Spleen (tissue), 11 donors: Measurements from ENCODE around the gene HDX. TPM values are rescaled to one million over a fixed set of nuclear protein-coding genes. Genes with fewer than 3 reads are reported as not detected.

Experiments used
- DNase-seq: peaks from one replicate; pipeline ENCODE4 v3.0.0-alpha.2; 2020
- H3K27ac ChIP-seq, 8 donors: fragments of 200-600 bp; sonication (generic) in 7 of 8; 1 replicate in 4 of 8; 2 replicates in 4 of 8; pipeline versions ENCODE4 v1.5.0 to v1.8.0; 2016 to 2021; ENCODE audit warnings: inconsistent platforms in 4 of 8, mild to moderate bottlenecking in 4 of 8, moderate library complexity in 1 of 8
- H3K27me3 ChIP-seq, 7 donors: fragments of 200-600 bp; sonication (generic) in 6 of 7; replicated peaks in 1 of 7; 1 replicate in 4 of 7; 2 replicates in 3 of 7; pipeline versions ENCODE4 v1.5.0 to v1.8.0; 2016 to 2021; ENCODE audit warnings: inconsistent platforms in 3 of 7, mild to moderate bottlenecking in 1 of 7
- H3K36me3 ChIP-seq, 6 donors: fragments of 200-600 bp; sonication (generic) in 5 of 6; 1 replicate in 4 of 6; 2 replicates in 2 of 6; pipeline versions ENCODE4 v1.5.0 to v1.8.0; 2016 to 2021; ENCODE audit warnings: inconsistent platforms in 2 of 6
- H3K4me1 ChIP-seq, 6 donors: fragments of 200-600 bp; sonication (generic) in 5 of 6; 1 replicate in 3 of 6; 2 replicates in 3 of 6; pipeline versions ENCODE4 v1.5.0 to v1.8.0; 2016 to 2021; ENCODE audit warnings: inconsistent platforms in 3 of 6
- H3K4me3 ChIP-seq, 8 donors: fragments of 200-600 bp; sonication (generic) in 7 of 8; 1 replicate in 4 of 8; 2 replicates in 4 of 8; pipeline versions ENCODE4 v1.5.0 to v1.8.0; 2016 to 2021; ENCODE audit warnings: inconsistent platforms in 4 of 8, mild to moderate bottlenecking in 4 of 8, moderate library complexity in 2 of 8
- H3K9me3 ChIP-seq, 8 donors: fragments of 200-600 bp; sonication (generic) in 7 of 8; 1 replicate in 4 of 8; 2 replicates in 4 of 8; pipeline versions ENCODE4 v1.5.0 to v1.8.0; 2016 to 2021; ENCODE audit warnings: inconsistent platforms in 4 of 8
- CTCF ChIP-seq, 11 experiments: fragments of 200-600 bp in 7 of 11; fragments of 450-650 bp in 4 of 11; sonication (generic) in 4 of 11; IDR thresholded peaks in 8 of 11; conservative IDR thresholded peaks in 3 of 11; 1 replicate in 7 of 11; 2 replicates in 4 of 11; pipeline versions ENCODE4 v1.4.0 to v1.8.0; 2016 to 2021; ENCODE audit warnings: antibody characterized with exemption in 11 of 11, inconsistent platforms in 4 of 11, mild to moderate bottlenecking in 1 of 11
- POLR2A ChIP-seq, 3 donors: fragments of 450-650 bp; IDR thresholded peaks; one replicate each; pipeline ENCODE4 v1.5.1; 2017; ENCODE audit warnings: antibody characterized with exemption in 3 of 3, mild to moderate bottlenecking in 1 of 3
- POLR2AphosphoS5 ChIP-seq, 3 donors: sonication (generic); formaldehyde crosslinking; IDR thresholded peaks; one replicate each; pipeline ENCODE4 v1.5.1; 2017; ENCODE audit warnings: antibody characterized with exemption in 3 of 3
- WGBS, 5 donors: extraction: QIAGEN DNeasy Blood & Tissue Kit in 3 of 5; methylation state at CpG; one replicate each; pipeline versions ENCODE4 v1.1.5 to v1.1.7; 2013 to 2018; 5-methylcytosine and 5-hydroxymethylcytosine counted together
- intact Hi-C: fragments of 100-400 bp; cut with DNase I; formaldehyde crosslinking; loops from one replicate; pipeline ENCODE4 v1.15.0; 2023; ENCODE audit warnings: low total_unique reads
- polyA plus RNA-seq, 3 donors: library from polyadenylated mRNA; stranded (reverse); fragments of 200-250 nt; gene quantifications; one replicate each; pipeline ENCODE4 v1.2.1, GENCODE V29; 2013
- total RNA-seq, 7 donors: library from RNA; depleted of rRNA in 3 of 7; stranded (reverse); fragments of >200 nt in 3 of 7; fragmentation: NEBNext Ultra II Directional in 4 of 7; extraction: Animal tissue kit (Norgen Biotek cat#: 25700) in 4 of 7; gene quantifications; one replicate each; pipeline versions ENCODE4 v1.1.0 to v1.2.1, GENCODE V29; 2016 to 2021
- donor health status: healthy with polysubstance abuse.
- donor health status: DM: no; HTN: no; CAD: no; lungs with moderate emphysema.
- donor health status: DM: no; HTN: no; CAD: no.
- donor health status: Bipolar disorder and iron deficiency.
- donor health status: healthy.
- donor health status: DM: no; HTN: no; CAD: no.
- donor health status: DM: yes; HTN: yes; CAD: no.

The HDX gene
- total and polyA plus RNA-seq, 10 donors: 0.37 to 9.6 (median 5.7) TPM

GRCh38 chrX:84441143-84441542 lies 61.1 kb downstream of the HDX start:
- peaks cover 0 to 8% (median 0%) of the 10 kb centered on the region in 6 donors for H3K36me3 ChIP-seq
- no peak overlapping the region for H3K27ac ChIP-seq
- no peak for TF ChIP-seq POLR2A (IDR thresholded peaks at IDR 0.05)
- no peak for TF ChIP-seq POLR2AphosphoS5 (IDR thresholded peaks at IDR 0.05)
- TF ChIP-seq CTCF (IDR thresholded peaks at IDR 0.05 in 8 of 11, conservative IDR thresholded peaks at IDR 0.05 in 3 of 11): no peak
- intact Hi-C loops: no loop called here
- H3K4me1 ChIP-seq: no peaks in the 10 kb centered on the region
- H3K27me3 ChIP-seq: no peaks in the 10 kb centered on the region
- peaks cover 0 to 25% (median 12%) of the 10 kb centered on the region in 8 donors for H3K9me3 ChIP-seq
- no peak overlapping the region for H3K4me3 ChIP-seq
- 71 to 96% (median 88%) methylated on average over 1 of the region's 1 CpG for WGBS, 5 donors
- DNase-seq: no peak

- no peaks in the 10 kb centered on the region for H3K4me1 ChIP-seq
- TF ChIP-seq POLR2AphosphoS5 (IDR thresholded peaks at IDR 0.05) (no peak), CTCF (IDR thresholded peaks at IDR 0.05 in 8 of 11, conservative IDR thresholded peaks at IDR 0.05 in 3 of 11) (no peak), POLR2A (IDR thresholded peaks at IDR 0.05) (no peak)
- H3K36me3 ChIP-seq: no peaks in the 10 kb centered on the region
- no peak for DNase-seq
- peaks cover 0 to 13% (median 0%) of the 10 kb centered on the region in 8 donors for H3K9me3 ChIP-seq
- no peak overlapping the region for H3K4me3 ChIP-seq
- no peaks in the 10 kb centered on the region for H3K27me3 ChIP-seq
- no peak overlapping the region for H3K27ac ChIP-seq
- intact Hi-C loops: no loop called here
These were observed 87.1 kb downstream of the HDX start for GRCh38 chrX:84415140-84415539.

- H3K9me3 ChIP-seq: peaks cover 0 to 11% (median 2%) of the 10 kb centered on the region in 8 donors
- no peak overlapping the region for H3K4me3 ChIP-seq
- H3K27me3 ChIP-seq: no peaks in the 10 kb centered on the region
- no peaks in the 10 kb centered on the region for H3K36me3 ChIP-seq
- 15 to 63% (median 42%) methylated on average over 1 of the region's 1 CpG for WGBS, 5 donors
- intact Hi-C loops: no loop called here
- DNase-seq: no peak
- H3K27ac ChIP-seq: no peak overlapping the region
- TF ChIP-seq CTCF (IDR thresholded peaks at IDR 0.05 in 8 of 11, conservative IDR thresholded peaks at IDR 0.05 in 3 of 11): no peak
- TF ChIP-seq POLR2A (IDR thresholded peaks at IDR 0.05): no peak
- TF ChIP-seq POLR2AphosphoS5 (IDR thresholded peaks at IDR 0.05): no peak
- no peaks in the 10 kb centered on the region for H3K4me1 ChIP-seq
These were observed 138.6 kb downstream of the HDX start for GRCh38 chrX:84363663-84364062.

DNA sequence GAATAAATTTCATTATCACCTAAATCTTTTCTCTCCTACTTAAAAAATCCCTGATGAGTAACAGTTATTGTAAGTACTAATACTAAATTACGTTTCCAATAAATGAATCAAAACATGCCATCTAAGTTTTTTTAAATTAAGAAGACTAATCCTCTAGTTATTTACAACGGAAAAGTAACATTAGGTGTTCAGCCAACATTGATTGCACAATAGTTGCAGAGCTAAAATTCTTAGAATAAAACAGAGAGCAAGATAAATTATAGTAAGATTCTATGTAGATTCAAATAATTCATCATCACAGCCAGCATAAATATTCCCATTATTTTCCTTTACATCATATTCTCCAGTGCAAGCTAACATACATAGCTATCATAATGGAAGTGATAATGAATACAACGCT lies 139.2 kb downstream of the HDX start:
- H3K4me3 ChIP-seq: no peak overlapping the region
- no peak overlapping the region for H3K27ac ChIP-seq
- H3K36me3 ChIP-seq: no peaks in the 10 kb centered on the region
- intact Hi-C loops: no loop called here
- TF ChIP-seq POLR2AphosphoS5 (IDR thresholded peaks at IDR 0.05) (no peak), CTCF (IDR thresholded peaks at IDR 0.05 in 8 of 11, conservative IDR thresholded peaks at IDR 0.05 in 3 of 11) (no peak), POLR2A (IDR thresholded peaks at IDR 0.05) (no peak)
- H3K27me3 ChIP-seq: no peaks in the 10 kb centered on the region
- WGBS, 5 donors: 58 to 80% (median 68%) methylated on average over 3 of the region's 3 CpGs
- peaks cover 0 to 11% (median 2%) of the 10 kb centered on the region in 8 donors for H3K9me3 ChIP-seq
- no peak for DNase-seq
- H3K4me1 ChIP-seq: no peaks in the 10 kb centered on the region
